Gastroesophageal sphincter (tissue), 3 donors: ENCODE results near the gene OTOS.

Source experiments
- CTCF ChIP-seq, 4 experiments: fragments of 200-600 bp in 2 of 4; fragments of 450-650 bp in 2 of 4; sonication (generic) in 1 of 4; IDR thresholded peaks; one replicate each; pipeline ENCODE4 v1.5.1; 2017 to 2019; ENCODE audit warnings: antibody characterized with exemption in 4 of 4, mild to moderate bottlenecking in 2 of 4, moderate library complexity in 2 of 4
- EP300 ChIP-seq: sonication (generic); formaldehyde crosslinking; IDR thresholded peaks from one replicate; pipeline ENCODE4 v1.6.1; 2017; ENCODE audit warnings: antibody characterized with exemption, mild to moderate bottlenecking
- POLR2A ChIP-seq, 2 donors: fragments of 450-650 bp; IDR thresholded peaks; one replicate each; pipeline ENCODE4 v1.6.1; 2017; ENCODE audit warnings: antibody characterized with exemption in 2 of 2, mild to moderate bottlenecking in 2 of 2, moderate library complexity in 1 of 2
- POLR2AphosphoS5 ChIP-seq: sonication (generic); formaldehyde crosslinking; IDR thresholded peaks from one replicate; pipeline ENCODE4 v1.6.1; 2017; ENCODE audit warnings: antibody characterized with exemption

- TF ChIP-seq CTCF (IDR thresholded peaks at IDR 0.05) (no peak), POLR2A (IDR thresholded peaks at IDR 0.05) (no peak), EP300 (no peak), POLR2AphosphoS5 (no peak)
Observed at GRCh38 chr2:240141736-240142135, 1.3 kb upstream of the OTOS start.
